Measurements from ENCODE around the gene LHPP.

LHPP gene

DNA sequence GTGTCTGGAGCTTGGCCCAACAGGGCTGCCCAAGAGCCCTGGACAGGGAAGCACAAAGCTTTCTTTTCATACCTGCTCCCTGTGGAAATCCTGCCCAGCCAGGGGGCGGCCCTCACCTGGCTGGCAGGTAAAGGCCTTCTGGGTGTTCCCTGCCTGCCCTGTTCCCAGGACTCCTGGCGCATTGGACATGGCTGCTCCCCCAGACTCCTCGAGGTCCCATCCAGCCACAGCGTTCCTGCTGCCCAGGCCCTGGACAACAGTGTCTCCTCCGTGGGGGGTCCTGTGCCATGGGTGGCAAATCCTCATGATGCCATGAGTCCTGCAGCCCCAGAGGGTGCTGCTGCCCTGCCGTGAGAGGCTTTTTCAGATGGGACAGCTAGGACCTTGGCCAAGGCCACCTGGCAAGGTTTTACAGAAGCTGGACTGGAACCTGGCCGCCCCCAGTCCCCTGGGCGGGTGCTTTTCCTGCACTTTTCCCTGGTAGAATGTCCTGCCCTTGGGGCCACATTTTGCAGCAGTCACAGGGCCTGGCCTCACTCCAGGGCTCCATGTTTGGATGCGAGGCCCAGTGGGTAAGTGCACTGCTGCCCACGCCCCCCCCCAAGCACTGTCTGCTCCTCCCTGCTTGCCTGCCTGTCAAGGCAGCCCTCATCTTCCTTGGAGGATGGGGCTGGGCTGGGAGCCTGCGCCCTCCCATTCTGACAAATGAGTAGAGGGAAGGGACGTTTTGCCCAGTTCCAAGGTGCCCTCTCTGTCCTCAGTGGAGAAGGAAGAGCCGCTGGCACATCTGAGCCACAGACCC is 60.7 kb downstream of the LHPP start:
- CTCF ChIA-PET = interaction anchor here (0.6 kb wide), 1 partner anchor 305 kb away, joined by 3 read pairs; no protein-coding TSS in a partner anchor

DNA sequence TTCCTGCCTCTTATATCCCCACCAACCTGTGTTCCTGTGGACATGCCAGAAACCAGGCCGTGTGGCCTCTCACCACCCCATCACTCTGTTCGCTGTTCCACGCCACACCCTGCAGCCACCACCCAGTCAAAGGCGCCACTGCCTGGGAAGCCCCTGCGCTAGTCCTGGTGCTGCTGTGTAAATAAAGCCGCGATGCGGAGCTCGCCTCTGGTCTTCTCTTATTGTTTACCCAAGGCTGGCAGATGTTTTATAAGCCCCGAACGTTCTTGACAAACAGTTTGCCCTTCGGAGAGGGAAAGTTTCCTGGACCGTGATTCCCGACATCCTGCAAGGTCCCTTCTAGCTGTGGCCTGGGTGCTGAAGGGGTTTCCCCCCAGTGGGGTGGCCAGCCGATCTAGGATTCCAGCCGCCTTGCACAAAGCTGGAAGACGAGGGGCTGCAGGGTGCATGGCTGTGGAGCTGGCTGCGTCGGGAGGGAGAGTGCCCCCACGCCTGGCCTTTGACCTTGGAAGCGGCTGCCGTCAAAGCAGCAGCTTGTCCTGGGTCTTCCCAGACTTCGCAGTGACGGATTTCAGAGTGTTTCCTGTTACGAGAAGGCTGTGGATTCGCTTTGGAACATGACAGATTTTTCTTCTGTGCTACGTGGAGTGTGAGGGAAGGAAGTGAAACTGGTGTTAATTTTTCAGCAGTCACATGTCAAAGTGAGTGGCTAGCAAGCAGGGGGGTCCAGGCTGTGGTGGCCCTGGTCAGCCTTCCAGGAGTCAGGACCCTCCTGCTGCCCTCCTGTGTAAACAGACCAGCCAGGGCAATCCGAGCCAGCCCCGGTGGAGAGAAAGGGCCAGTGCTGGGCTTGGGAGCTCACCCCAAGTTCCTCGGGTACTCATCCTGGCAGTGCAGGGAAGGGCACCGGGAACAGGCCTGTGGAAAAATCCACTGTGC is 61.6 kb downstream of the LHPP start:
- no peaks in the 10 kb centered on the region for H3K27me3 Mint-ChIP-seq
- no peaks in the 10 kb centered on the region for H3K9me3 Mint-ChIP-seq
- H3K36me3 Mint-ChIP-seq = no peaks in the 10 kb centered on the region
- H3K4me1 Mint-ChIP-seq = no peaks in the 10 kb centered on the region
- CTCF ChIA-PET = interaction anchor here (1.0 kb wide), 1 partner anchor 9 kb away, joined by 3 read pairs; no protein-coding TSS in a partner anchor
- DNase-seq = no peak
- no peak overlapping the region for H3K27ac Mint-ChIP-seq
- H3K4me3 Mint-ChIP-seq = no peak overlapping the region

More for the DNA sequence above, 60.7 kb downstream of the LHPP start:
- no peaks in the 10 kb centered on the region for H3K4me1 Mint-ChIP-seq
- no peaks in the 10 kb centered on the region for H3K9me3 Mint-ChIP-seq
- H3K4me3 Mint-ChIP-seq = no peak overlapping the region
- H3K27me3 Mint-ChIP-seq = no peaks in the 10 kb centered on the region
- H3K27ac Mint-ChIP-seq = no peak overlapping the region
- no peaks in the 10 kb centered on the region for H3K36me3 Mint-ChIP-seq
- DNase-seq = no peak

DNA sequence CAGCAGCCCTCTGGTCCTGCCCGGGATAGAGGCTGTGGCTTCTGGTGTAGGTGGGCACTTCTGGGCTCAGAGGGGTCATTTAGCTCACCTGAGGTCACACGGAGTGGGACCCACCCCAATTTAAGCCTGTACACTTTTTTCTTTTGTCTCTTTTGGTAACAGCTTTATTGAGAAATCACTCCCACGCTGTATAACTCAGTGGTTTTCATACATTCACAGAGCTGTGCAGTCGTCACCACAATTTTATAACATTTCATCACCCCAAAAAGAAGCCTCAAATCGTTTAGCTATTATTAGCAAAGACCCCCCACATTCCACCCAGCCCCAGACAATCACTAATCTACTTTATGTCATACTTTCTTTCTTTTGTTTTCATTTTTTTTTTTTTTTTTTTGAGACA is 62.3 kb downstream of the LHPP start:
- H3K36me3 Mint-ChIP-seq = no peaks in the 10 kb centered on the region
- no peak for DNase-seq
- H3K4me1 Mint-ChIP-seq = no peaks in the 10 kb centered on the region
- CTCF ChIA-PET = interaction anchor here (0.6 to 1.0 kb wide), 3 partner anchors 9 to 306 kb away, joined by 3 read pairs; no protein-coding TSS in a partner anchor
- no peak overlapping the region for H3K27ac Mint-ChIP-seq
- H3K4me3 Mint-ChIP-seq = no peak overlapping the region
- H3K27me3 Mint-ChIP-seq = no peaks in the 10 kb centered on the region
- H3K9me3 Mint-ChIP-seq = no peaks in the 10 kb centered on the region

DNA sequence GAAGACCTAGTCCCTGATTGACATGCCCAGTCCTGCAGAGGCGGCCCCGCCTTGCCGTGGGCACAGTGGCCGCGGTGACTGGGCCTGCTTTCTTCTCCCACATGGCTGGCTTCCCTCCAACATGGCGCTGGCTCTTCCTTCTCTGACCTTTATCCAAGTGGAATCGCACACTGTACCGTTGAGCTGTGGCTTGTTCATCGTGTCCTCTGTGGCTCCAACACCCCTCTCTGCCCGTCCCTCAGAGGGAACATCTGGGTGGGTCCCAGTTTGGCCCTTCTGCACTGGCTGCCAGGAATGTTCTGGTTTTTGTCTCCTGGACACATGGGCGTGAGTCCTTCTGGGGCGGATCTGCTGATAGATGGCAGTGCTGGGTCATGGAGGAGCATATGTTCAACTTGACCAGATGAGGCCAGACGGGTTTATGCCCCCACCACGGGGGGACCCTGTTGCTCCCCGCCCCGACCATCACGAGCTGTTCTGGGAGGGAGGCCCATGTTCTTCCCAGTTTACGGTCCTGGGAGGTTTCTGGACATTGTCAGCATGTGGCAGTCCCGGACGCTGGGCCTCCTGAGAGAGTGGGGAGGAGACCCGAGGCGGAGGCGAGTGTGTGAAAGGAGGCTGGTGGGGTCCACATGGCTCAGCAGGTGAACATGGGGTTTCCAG is 63.5 kb downstream of the LHPP start:
- Mint-ChIP-seq H3K9me3 (no peaks in the 10 kb centered on the region), H3K27me3 (no peaks in the 10 kb centered on the region), H3K27ac (no peak overlapping the region), H3K36me3 (no peaks in the 10 kb centered on the region), H3K4me3 (no peak overlapping the region), H3K4me1 (peaks cover 2% of the 10 kb centered on the region)
- CTCF ChIA-PET = no interaction called here
- DNase-seq = no peak

DNA sequence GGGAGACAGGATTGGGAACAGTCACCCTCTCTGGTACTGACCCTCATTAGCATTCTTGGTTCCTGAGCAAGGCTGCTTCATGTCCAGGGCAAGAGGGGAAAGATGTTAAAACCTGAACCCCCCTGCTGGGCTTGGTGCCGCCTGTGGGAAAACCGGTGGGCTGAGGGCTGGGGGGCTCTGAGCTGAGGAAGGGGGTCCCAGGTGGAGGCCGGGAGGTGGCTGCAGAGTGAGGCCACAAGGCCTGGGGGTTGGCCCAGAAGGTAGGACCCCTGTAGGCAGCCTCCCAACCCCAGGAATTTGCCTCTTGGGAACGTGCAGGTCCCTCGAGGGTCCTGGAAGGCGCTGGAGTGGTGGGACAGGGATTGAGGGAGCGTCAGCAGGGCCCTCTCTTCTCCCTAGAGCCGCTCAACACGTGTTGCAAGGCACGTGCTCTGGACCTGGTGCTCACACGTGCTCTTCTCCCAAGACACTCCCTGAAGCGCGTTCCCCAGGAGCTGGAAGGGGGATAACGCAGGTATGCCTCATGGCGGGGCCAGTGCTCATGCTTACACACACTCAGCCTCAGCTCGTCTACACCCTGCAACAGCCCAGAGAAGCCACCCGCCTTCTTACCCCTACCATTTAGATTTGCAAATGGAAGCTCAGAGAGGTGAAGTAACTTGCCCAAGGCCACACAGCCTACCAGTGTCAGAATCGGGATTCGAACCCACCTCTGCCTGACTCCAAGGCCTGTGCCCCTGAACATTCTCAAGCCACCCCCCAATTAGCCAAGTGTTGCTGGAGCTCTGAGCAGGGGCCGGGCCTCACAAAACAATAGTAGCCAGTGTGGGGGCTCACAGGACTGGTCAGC is 64.4 kb downstream of the LHPP start:
- Mint-ChIP-seq H3K4me3 (no peak overlapping the region), H3K9me3 (no peaks in the 10 kb centered on the region), H3K27me3 (no peaks in the 10 kb centered on the region), H3K4me1 (peaks cover 4% of the 10 kb centered on the region), H3K36me3 (no peaks in the 10 kb centered on the region), H3K27ac (no peak overlapping the region)
- DNase-seq = no peak
- CTCF ChIA-PET = interaction anchor here (0.6 to 1.5 kb wide), 3 partner anchors 32 to 304 kb away, joined by 3 to 4 read pairs (median 3); no protein-coding TSS in a partner anchor

DNA sequence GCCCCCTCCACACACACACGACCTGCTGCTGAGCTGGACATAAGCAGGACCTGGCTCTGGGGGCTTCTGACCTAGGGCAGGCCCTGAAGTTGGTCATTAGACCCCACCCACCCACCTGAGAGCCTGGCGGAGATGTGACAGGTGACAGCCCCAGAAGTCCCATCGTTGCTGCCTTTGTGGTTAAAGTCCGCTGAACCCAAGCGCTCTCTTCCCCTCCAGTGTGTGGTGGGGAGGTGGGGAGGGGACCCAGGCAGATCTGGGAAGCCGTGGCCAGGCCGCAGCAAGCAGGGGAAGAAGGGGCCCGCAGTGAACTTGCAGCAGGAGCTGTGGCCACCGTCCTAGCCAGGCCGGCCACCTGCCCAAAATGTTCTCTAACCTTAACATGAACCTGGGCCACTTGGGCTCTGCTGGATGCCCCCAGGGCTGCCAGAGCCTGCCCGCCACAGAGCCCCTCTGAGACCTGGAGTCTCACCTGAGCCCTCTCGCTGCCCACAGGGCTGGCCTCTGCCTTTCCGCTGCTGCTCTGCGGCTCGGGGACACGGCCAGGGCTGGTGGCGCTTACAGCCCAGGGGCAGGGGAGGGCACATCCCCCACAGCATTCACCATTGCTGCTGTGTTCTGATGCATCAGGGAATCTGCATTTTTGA is 65.1 kb downstream of the LHPP start:
- Mint-ChIP-seq H3K27me3 (no peaks in the 10 kb centered on the region), H3K9me3 (no peaks in the 10 kb centered on the region)
- CTCF ChIA-PET = interaction anchor here (0.6 to 1.5 kb wide), 3 partner anchors 33 to 304 kb away, joined by 3 to 4 read pairs (median 3); no protein-coding TSS in a partner anchor

DNA sequence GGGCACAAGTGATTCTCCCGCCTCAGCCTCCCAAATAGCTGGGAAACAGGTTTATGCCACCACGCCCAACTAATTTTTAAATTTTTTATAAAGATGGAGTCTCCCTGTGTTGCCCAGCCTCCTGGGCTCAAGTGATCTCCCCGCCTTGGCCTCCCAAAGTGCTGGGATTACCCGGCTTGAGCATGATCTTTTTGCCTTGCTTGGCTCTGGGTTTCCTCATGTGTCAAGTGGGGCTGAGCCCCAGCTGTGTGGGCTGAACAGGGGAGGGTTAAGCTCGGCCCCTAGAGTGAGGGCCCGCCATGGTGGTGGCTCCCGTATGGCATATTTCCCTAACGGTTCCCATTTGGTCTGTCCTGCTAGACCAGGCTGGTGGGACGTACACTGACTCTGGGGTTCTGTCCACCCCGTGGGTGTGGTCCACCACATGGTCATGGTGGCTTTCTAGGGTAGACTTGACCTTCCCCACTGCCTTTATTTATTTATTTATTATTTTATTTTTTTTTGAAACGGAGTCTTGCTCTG is 66.3 kb downstream of the LHPP start:
- no peaks in the 10 kb centered on the region for H3K27me3 Mint-ChIP-seq
- CTCF ChIA-PET = interaction anchor here (0.6 kb wide), 2 partner anchors 11 to 287 kb away, joined by 3 read pairs; no protein-coding TSS in a partner anchor
- H3K36me3 Mint-ChIP-seq = no peaks in the 10 kb centered on the region
- no peak overlapping the region for H3K4me3 Mint-ChIP-seq
- DNase-seq = no peak
- H3K27ac Mint-ChIP-seq = no peak overlapping the region
- H3K4me1 Mint-ChIP-seq = peaks cover 4% of the 10 kb centered on the region
- no peaks in the 10 kb centered on the region for H3K9me3 Mint-ChIP-seq

More for the DNA sequence above, 65.1 kb downstream of the LHPP start:
- Mint-ChIP-seq H3K27ac (no peak overlapping the region), H3K4me1 (peaks cover 4% of the 10 kb centered on the region), H3K4me3 (no peak overlapping the region), H3K36me3 (no peaks in the 10 kb centered on the region)
- no peak for DNase-seq

DNA sequence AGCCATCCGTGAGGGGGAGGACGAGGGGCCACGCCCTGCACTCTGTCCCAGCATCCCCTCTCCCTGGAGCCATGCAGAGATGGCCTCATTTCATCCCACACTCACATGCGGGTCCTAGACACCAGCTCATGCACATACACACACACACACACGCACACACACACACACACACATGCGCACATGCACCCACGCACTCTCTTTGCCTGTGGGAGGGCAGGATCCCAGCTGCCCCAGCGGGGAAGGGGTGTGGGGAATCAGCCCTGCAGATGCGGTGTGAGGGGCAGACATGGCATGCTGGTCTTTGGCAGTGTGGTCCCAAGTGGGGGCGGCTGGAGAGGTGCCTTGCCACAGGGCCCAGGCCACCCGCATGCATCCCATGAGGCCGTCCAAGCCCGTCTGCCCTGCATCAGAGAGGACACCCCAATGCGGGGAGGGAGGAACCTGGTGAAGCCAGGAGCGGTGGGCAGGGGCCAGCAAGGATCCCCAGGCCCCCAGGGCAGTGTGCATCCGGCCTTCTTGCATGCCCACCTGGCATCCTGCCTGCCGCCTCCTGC is 68.1 kb downstream of the LHPP start:
- Mint-ChIP-seq H3K4me3 (no peak overlapping the region), H3K36me3 (no peaks in the 10 kb centered on the region), H3K4me1 (peaks cover 6% of the 10 kb centered on the region), H3K27me3 (no peaks in the 10 kb centered on the region), H3K9me3 (no peaks in the 10 kb centered on the region), H3K27ac (no peak overlapping the region)
- DNase-seq = no peak
- CTCF ChIA-PET = interaction anchor here (0.6 to 2.9 kb wide), 9 partner anchors 16 to 431 kb away, joined by 3 to 24 read pairs (median 5); no protein-coding TSS in a partner anchor

DNA sequence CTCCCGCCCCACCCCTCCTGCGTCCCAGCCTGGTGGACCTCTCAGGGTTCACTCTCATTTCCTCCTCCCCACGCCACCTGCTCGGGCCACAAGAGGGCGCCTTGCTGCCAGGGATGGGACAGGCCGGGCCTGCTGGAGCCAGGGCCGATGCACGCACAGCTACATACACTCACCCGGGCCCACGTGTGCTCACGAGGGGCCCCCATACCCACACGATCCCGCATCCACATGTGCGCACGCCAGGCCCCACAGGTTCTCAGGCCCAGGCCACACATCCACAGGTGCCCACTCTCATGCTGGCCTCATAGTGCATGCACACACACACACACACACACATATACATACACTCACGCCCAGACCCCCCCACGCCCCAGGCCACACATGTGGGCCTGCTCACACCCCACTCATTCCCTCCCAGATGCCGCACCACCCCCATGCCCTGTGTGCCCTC is 68.6 kb downstream of the LHPP start:
- H3K27me3 Mint-ChIP-seq = no peaks in the 10 kb centered on the region
- no peak overlapping the region for H3K4me3 Mint-ChIP-seq
- CTCF ChIA-PET = interaction anchor here (0.6 to 2.9 kb wide), 12 partner anchors 12 to 431 kb away, joined by 3 to 24 read pairs (median 4); no protein-coding TSS in a partner anchor
- DNase-seq = peak; percentile 92
- no peak overlapping the region for H3K27ac Mint-ChIP-seq
- H3K36me3 Mint-ChIP-seq = no peaks in the 10 kb centered on the region
- peaks cover 6% of the 10 kb centered on the region for H3K4me1 Mint-ChIP-seq
- H3K9me3 Mint-ChIP-seq = no peaks in the 10 kb centered on the region

DNA sequence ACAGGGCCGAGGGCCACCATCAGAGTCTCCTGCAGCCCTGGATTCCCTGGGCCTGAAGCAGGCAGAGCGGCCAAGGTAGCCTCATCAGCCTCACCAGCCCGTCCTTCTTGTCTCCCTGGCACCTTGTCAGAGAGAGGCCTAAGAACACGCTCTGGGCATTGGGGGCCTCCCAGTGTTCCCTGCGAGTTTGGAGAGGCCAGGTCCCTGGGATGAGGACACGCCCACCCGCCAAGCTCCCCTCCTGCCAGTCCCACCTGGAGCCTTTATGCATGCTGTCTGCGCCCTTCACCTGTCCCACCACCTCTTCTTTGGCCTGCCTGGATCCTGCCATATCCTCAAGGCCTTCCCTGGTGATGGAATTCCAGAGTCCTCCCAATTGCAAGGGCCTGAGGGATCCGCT is 69.2 kb downstream of the LHPP start:
- CTCF ChIA-PET = interaction anchor here (0.6 to 2.9 kb wide), 13 partner anchors 13 to 430 kb away, joined by 3 to 24 read pairs (median 4); no protein-coding TSS in a partner anchor
- peaks cover 6% of the 10 kb centered on the region for H3K4me1 Mint-ChIP-seq
- DNase-seq = no peak
- no peaks in the 10 kb centered on the region for H3K9me3 Mint-ChIP-seq
- H3K36me3 Mint-ChIP-seq = no peaks in the 10 kb centered on the region
- no peaks in the 10 kb centered on the region for H3K27me3 Mint-ChIP-seq
- H3K27ac Mint-ChIP-seq = no peak overlapping the region
- no peak overlapping the region for H3K4me3 Mint-ChIP-seq

DNA sequence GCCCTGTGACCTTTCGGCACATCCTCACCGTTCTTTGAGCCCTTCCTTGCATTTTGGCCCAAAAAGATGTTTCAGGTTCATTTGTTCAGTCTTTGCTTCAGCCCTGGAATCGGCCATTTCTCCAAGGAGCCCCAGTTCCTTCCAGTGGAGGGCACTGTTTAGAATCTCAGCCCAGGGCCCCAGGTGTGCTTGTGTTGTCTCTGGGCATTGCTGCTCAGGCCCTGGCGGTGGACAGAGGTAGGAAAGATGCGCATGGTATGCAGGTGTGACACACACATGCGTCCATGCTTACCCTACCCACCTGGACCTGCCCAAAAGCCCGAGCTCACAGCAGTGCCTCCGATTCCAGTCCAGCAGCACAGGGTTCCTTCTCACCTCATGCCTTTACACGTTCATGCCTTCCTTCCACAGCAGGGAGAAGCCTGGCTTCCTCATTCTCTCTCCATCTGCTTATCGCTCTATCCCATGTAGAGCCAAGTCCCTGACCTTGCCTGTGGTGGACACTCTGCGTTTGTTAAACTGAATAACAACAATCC is 70.6 kb downstream of the LHPP start:
- no peak for DNase-seq
- H3K36me3 Mint-ChIP-seq = no peaks in the 10 kb centered on the region
- H3K27me3 Mint-ChIP-seq = no peaks in the 10 kb centered on the region
- CTCF ChIA-PET = interaction anchor here (0.6 to 1.6 kb wide), 6 partner anchors 9 to 215 kb away, joined by 3 to 6 read pairs (median 4); no protein-coding TSS in a partner anchor
- no peaks in the 10 kb centered on the region for H3K9me3 Mint-ChIP-seq
- no peak overlapping the region for H3K27ac Mint-ChIP-seq
- peaks cover 6% of the 10 kb centered on the region for H3K4me1 Mint-ChIP-seq
- no peak overlapping the region for H3K4me3 Mint-ChIP-seq

DNA sequence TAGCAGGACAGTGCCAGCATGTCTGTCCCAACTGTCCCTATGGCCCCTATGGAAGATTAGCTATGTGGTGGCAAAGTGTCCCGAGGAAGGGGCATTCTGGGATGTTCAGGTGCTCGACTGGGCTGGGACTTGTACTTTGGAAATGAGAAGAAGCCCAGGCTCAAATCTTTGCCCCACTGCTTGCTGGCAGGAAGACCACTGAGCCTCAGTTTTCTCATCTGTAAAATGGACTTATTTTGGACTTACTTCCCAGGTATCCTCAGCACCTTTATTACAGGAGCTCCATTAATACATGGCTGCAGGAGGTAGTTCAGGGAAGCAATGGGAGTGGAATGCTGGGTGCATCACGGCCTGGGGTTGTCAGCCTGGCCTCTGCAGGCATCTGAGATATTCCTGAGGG is 71.2 kb downstream of the LHPP start:
- CTCF ChIA-PET = interaction anchor here (0.8 to 1.6 kb wide), 5 partner anchors 9 to 214 kb away, joined by 3 to 6 read pairs (median 4); no protein-coding TSS in a partner anchor
- H3K36me3 Mint-ChIP-seq = no peaks in the 10 kb centered on the region
- H3K9me3 Mint-ChIP-seq = no peaks in the 10 kb centered on the region
- no peaks in the 10 kb centered on the region for H3K27me3 Mint-ChIP-seq
- H3K4me3 Mint-ChIP-seq = no peak overlapping the region
- DNase-seq = no peak
- no peak overlapping the region for H3K27ac Mint-ChIP-seq
- peaks cover 6% of the 10 kb centered on the region for H3K4me1 Mint-ChIP-seq
